Small intestine (tissue), 7 donors: ENCODE data around the gene GAL3ST2. TPM values are rescaled to one million over a fixed set of nuclear protein-coding genes. Genes with fewer than 3 reads are reported as not detected.

ENCODE experiments used
- DNase-seq, 2 donors: peaks; one replicate each; pipeline versions ENCODE4 v3.0.0 to v3.0.0-alpha.2; 2013
- FAIRE-seq: peaks from 2 replicates; lab custom pipeline; 2012; peaks lifted over from hg19 to GRCh38; lab: Jason Lieb, UNC
- H3K27ac ChIP-seq, 3 donors: one replicate each; pipeline ENCODE4 v1.5.1; 2013; ENCODE audit warnings: low read length in 2 of 3, mild to moderate bottlenecking in 2 of 3, control low read depth in 1 of 3, inconsistent platforms in 1 of 3, low read depth in 1 of 3, moderate library complexity in 1 of 3
- H3K27me3 ChIP-seq, 3 donors: one replicate each; pipeline ENCODE4 v1.6.1; 2013; ENCODE audit warnings: low read length in 3 of 3, inconsistent platforms in 1 of 3; ENCODE audit not compliant: control insufficient read depth in 3 of 3, insufficient read depth in 3 of 3
- H3K36me3 ChIP-seq, 3 donors: one replicate each; pipeline ENCODE4 v1.6.1; 2013; ENCODE audit warnings: low read length in 3 of 3, inconsistent platforms in 1 of 3, low read depth in 1 of 3, mild to moderate bottlenecking in 1 of 3, moderate library complexity in 1 of 3; ENCODE audit not compliant: control insufficient read depth in 3 of 3, insufficient read depth in 2 of 3
- H3K4me1 ChIP-seq, 3 donors: one replicate each; pipeline ENCODE4 v1.6.1; 2013; ENCODE audit warnings: low read length in 2 of 3, inconsistent platforms in 1 of 3, low read depth in 1 of 3, mild to moderate bottlenecking in 1 of 3, moderate library complexity in 1 of 3; ENCODE audit not compliant: control insufficient read depth in 3 of 3, insufficient read depth in 2 of 3
- H3K4me3 ChIP-seq, 3 donors: one replicate each; pipeline ENCODE4 v1.5.1; 2013; ENCODE audit warnings: low read length in 3 of 3, control low read depth in 1 of 3, inconsistent platforms in 1 of 3, low read depth in 1 of 3, mild to moderate bottlenecking in 1 of 3, moderate library complexity in 1 of 3
- H3K9me3 ChIP-seq, 2 donors: one replicate each; pipeline ENCODE4 v1.6.1; 2013; ENCODE audit warnings: low read depth in 1 of 2, low read length in 1 of 2; ENCODE audit not compliant: control insufficient read depth in 2 of 2, insufficient read depth in 1 of 2
- WGBS, 3 donors: extraction: QIAGEN DNeasy Blood & Tissue Kit; methylation state at CpG; one replicate each; pipeline ENCODE4 v1.1.7; 2013; 5-methylcytosine and 5-hydroxymethylcytosine counted together
- polyA plus RNA-seq, 4 donors: library from polyadenylated mRNA; stranded (reverse) in 3 of 4; unstranded in 1 of 4; fragments of 200-250 nt in 3 of 4; fragments of 120-200 nt in 1 of 4; gene quantifications; one replicate each; pipeline versions ENCODE4 v1.2.1 to v1.2.3, GENCODE V29; 2013
- donor health status: healthy with polysubstance abuse.
- donor health status: control.
- donor health status: control.
- donor health status: Bipolar disorder and iron deficiency.
- donor health status: healthy.

GAL3ST2 gene
- polyA plus RNA-seq, 4 donors, result 0.03 to 0.04 TPM; not detected in 2

DNA sequence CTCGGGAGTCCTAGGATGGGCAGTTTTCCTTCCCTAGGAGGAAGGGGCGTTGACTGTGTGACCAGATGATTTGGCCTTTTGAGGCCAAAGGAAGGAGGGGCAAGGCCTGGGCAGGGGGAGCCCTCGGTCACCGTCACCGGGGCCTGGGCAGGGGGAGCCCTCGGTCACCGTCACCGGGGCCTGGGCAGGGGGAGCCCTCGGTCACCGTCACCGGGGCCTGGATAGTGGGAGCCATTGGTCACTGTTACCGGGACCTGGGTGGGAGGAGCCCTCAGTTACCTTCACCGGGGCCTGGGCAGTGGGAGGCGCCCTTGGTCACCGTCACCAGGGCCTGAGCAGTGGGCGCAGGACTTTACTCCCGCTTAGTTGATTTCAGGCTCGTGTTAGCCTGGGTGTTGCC is 24.8 kb upstream of the GAL3ST2 start:
- no peak for DNase-seq
- no peak overlapping the region for H3K27ac ChIP-seq
- no peak for FAIRE-seq
- peaks cover 0 to 83% (median 8%) of the 10 kb centered on the region in 3 donors for H3K36me3 ChIP-seq
- no peaks in the 10 kb centered on the region for H3K4me1 ChIP-seq
- H3K9me3 ChIP-seq, result no peaks in the 10 kb centered on the region
- H3K27me3 ChIP-seq, result no peaks in the 10 kb centered on the region
- 95 to 97% (median 97%) methylated on average over 17 to 18 of the region's 18 CpGs for WGBS, 3 donors
- H3K4me3 ChIP-seq, result no peak overlapping the region

DNA sequence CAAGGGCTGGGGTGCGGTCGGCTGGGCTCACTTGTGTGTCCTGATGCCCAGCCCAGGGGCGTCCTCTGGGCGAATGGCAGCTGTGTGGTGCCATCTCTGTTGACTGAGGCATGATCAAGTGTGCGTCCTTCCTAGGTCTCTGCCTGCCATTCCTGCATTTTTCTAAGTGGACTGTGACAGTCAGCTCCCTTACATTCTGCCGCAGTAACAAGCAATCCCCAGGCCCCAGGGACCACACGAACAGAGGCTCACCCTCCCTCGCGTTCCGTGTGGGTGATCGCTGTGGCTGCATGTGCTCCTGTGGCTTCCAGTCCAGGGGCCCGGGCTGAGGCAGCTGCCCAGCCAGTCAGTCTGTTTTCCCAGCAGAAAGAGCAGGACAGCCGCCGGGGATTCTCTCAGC is 24.4 kb upstream of the GAL3ST2 start:
- no peak for FAIRE-seq
- no peak for DNase-seq
- 94 to 95% (median 95%) methylated on average over 14 of the region's 14 CpGs for WGBS, 3 donors
- peaks cover 0 to 85% (median 8%) of the 10 kb centered on the region in 3 donors for H3K36me3 ChIP-seq
- no peaks in the 10 kb centered on the region for H3K27me3 ChIP-seq
- H3K4me3 ChIP-seq, result no peak overlapping the region
- no peaks in the 10 kb centered on the region for H3K9me3 ChIP-seq
- H3K4me1 ChIP-seq, result no peaks in the 10 kb centered on the region
- H3K27ac ChIP-seq, result no peak overlapping the region

DNA sequence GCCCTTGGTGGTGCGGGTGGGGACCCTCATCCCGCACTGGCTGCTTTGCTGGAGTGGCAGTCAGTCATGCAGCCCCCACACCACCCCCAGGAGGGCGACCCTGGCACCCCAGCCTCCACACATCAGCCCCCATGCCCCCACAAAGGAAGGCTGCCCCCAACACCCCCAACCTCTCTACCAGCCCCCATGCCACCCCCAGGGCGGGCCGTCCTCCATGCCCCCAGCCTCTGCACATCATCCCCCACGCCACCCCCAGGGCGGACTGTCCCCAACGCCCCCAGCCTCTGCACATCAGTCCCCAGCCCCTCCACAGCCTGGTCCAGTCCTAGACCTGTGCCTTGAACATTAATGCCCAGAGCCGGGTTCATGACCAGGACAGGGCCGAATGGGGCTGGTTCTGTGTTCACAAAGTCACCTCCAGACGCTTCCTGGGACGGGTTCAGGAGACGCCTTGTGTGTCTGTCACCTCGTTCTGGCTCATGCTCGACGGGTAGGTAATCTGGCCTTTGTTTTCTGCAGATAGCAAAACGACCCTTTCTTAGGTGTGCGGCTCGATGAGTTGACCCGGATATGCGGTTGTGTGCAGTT is 23.8 kb upstream of the GAL3ST2 start:
- Histone ChIP-seq H3K9me3 (no peaks in the 10 kb centered on the region), H3K27ac (no peak overlapping the region), H3K4me1 (no peaks in the 10 kb centered on the region), H3K27me3 (no peaks in the 10 kb centered on the region), H3K4me3 (no peak overlapping the region), H3K36me3 (peaks cover 0 to 81% (median 8%) of the 10 kb centered on the region in 3 donors)
- DNase-seq, result no peak
- 91 to 94% (median 92%) methylated on average over 18 to 21 of the region's 21 CpGs for WGBS, 3 donors
- FAIRE-seq, result no peak

GRCh38 chr2:241753493-241753892 is 23.1 kb upstream of the GAL3ST2 start:
- 97 to 99% (median 98%) methylated on average over 17 of the region's 17 CpGs for WGBS, 3 donors
- H3K4me3 ChIP-seq, result no peak overlapping the region
- H3K27me3 ChIP-seq, result no peaks in the 10 kb centered on the region
- FAIRE-seq (no peak), DNase-seq (no peak)
- H3K4me1 ChIP-seq, result no peaks in the 10 kb centered on the region
- peaks cover 0 to 78% (median 8%) of the 10 kb centered on the region in 3 donors for H3K36me3 ChIP-seq
- H3K27ac ChIP-seq, result no peak overlapping the region
- H3K9me3 ChIP-seq, result no peaks in the 10 kb centered on the region

DNA sequence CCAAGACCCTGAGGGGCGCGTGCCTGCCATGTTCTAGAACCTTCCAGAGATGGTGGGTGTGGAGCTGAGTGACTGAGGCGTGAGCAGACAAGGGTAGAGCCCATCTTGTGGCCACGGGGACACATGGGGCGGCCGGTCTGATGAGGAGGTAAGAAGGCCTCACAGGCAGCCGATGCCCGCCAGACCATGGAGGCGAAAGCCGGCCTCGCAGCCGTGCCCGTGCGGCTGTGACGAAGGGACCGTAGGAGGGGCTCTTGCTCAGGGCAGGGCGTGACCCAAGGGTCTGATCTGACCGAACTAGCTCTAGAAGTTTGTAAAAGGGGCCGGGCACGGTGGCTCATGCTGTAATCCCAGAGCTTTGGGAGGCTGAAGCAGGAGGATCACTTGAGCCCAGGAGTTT is 22.6 kb upstream of the GAL3ST2 start:
- 94 to 97% (median 96%) methylated on average over 20 of the region's 20 CpGs for WGBS, 3 donors
- H3K9me3 ChIP-seq, result no peaks in the 10 kb centered on the region
- H3K4me3 ChIP-seq, result no peak overlapping the region
- DNase-seq (no peak), FAIRE-seq (no peak)
- H3K4me1 ChIP-seq, result no peaks in the 10 kb centered on the region
- H3K27me3 ChIP-seq, result no peaks in the 10 kb centered on the region
- H3K36me3 ChIP-seq, result peaks cover under 1 to 73% (median 8%) of the 10 kb centered on the region in 3 donors
- no peak overlapping the region for H3K27ac ChIP-seq

- FAIRE-seq (no peak), DNase-seq (no peak)
- H3K9me3 ChIP-seq, result peaks cover 0 to under 1% of the 10 kb centered on the region in 2 donors
- no peak overlapping the region for H3K4me3 ChIP-seq
- 91 to 99% (median 96%) methylated on average over 8 to 18 of the region's 18 CpGs for WGBS, 3 donors
- H3K4me1 ChIP-seq, result no peaks in the 10 kb centered on the region
- no peaks in the 10 kb centered on the region for H3K27me3 ChIP-seq
- no peak overlapping the region for H3K27ac ChIP-seq
- peaks cover 4 to 68% (median 10%) of the 10 kb centered on the region in 3 donors for H3K36me3 ChIP-seq
These were observed 21.5 kb upstream of the GAL3ST2 start for GRCh38 chr2:241755166-241755565.

- FAIRE-seq (no peak), DNase-seq (no peak)
- Histone ChIP-seq H3K4me3 (no peak overlapping the region), H3K36me3 (peaks cover 4 to 74% (median 10%) of the 10 kb centered on the region in 3 donors), H3K4me1 (no peaks in the 10 kb centered on the region), H3K27ac (no peak overlapping the region), H3K27me3 (no peaks in the 10 kb centered on the region), H3K9me3 (peaks cover 0 to 5% of the 10 kb centered on the region in 2 donors)
- 96 to 98% (median 96%) methylated on average over 27 of the region's 27 CpGs for WGBS, 3 donors
These were observed 20.8 kb upstream of the GAL3ST2 start for GRCh38 chr2:241755777-241756176.

- 81 to 87% (median 83%) methylated on average over 20 of the region's 20 CpGs for WGBS, 3 donors
- no peak for FAIRE-seq
These were observed 17.4 kb upstream of the GAL3ST2 start for GRCh38 chr2:241759067-241759807.

More at GRCh38 chr2:241759067-241759807, 17.4 kb upstream of the GAL3ST2 start:
- DNase-seq, result no peak
- H3K9me3 ChIP-seq, result peaks cover 0 to 5% of the 10 kb centered on the region in 2 donors
- no peaks in the 10 kb centered on the region for H3K4me1 ChIP-seq
- no peak overlapping the region for H3K27ac ChIP-seq
- H3K27me3 ChIP-seq, result no peaks in the 10 kb centered on the region
- H3K4me3 ChIP-seq, result no peak overlapping the region
- peaks cover 2 to 63% (median 4%) of the 10 kb centered on the region in 3 donors for H3K36me3 ChIP-seq
